Sigmoid colon (tissue), 7 donors: ENCODE data around the gene SORT1. TPM values are rescaled to one million over a fixed set of nuclear protein-coding genes. Genes with fewer than 3 reads are reported as not detected.

Experiments used
- DNase-seq: peaks from one replicate; pipeline ENCODE4 v3.0.0-alpha.2; 2019
- H3K27ac ChIP-seq, 4 donors: fragments of 200-600 bp; sonication (generic); one replicate each; pipeline ENCODE4 v1.5.1; 2016 to 2019; ENCODE audit warnings: mild to moderate bottlenecking in 1 of 4
- H3K27me3 ChIP-seq, 3 donors: fragments of 200-600 bp; sonication (generic); one replicate each; pipeline ENCODE4 v1.5.1; 2019; ENCODE audit warnings: mild to moderate bottlenecking in 1 of 3
- H3K36me3 ChIP-seq, 4 donors: fragments of 200-600 bp; sonication (generic); one replicate each; pipeline ENCODE4 v1.5.1; 2016 to 2019
- H3K4me1 ChIP-seq, 4 donors: fragments of 200-600 bp; sonication (generic); one replicate each; pipeline ENCODE4 v1.5.1; 2017 to 2019
- H3K4me3 ChIP-seq, 4 donors: fragments of 200-600 bp; sonication (generic); one replicate each; pipeline ENCODE4 v1.5.1; 2017 to 2019; ENCODE audit warnings: mild to moderate bottlenecking in 2 of 4, moderate library complexity in 1 of 4
- H3K9me3 ChIP-seq, 4 donors: fragments of 200-600 bp in 3 of 4; sonication (generic) in 3 of 4; one replicate each; pipeline versions ENCODE4 v1.5.1 to v1.6.1; 2013 to 2019
- CTCF ChIP-seq, 4 experiments: fragments of 450-650 bp in 3 of 4; fragments of 200-600 bp in 1 of 4; IDR thresholded peaks; one replicate each; pipeline ENCODE4 v1.5.1; 2016 to 2019; ENCODE audit warnings: antibody characterized with exemption in 4 of 4, mild to moderate bottlenecking in 3 of 4, moderate library complexity in 2 of 4
- EP300 ChIP-seq, 4 donors: sonication (generic); formaldehyde crosslinking; IDR thresholded peaks; one replicate each; pipeline ENCODE4 v1.6.1; 2017; ENCODE audit warnings: antibody characterized with exemption in 4 of 4
- POLR2A ChIP-seq, 2 donors: fragments of 450-650 bp; IDR thresholded peaks; one replicate each; pipeline ENCODE4 v1.6.1; 2016; ENCODE audit warnings: antibody characterized with exemption in 2 of 2, mild to moderate bottlenecking in 2 of 2, moderate library complexity in 2 of 2
- POLR2AphosphoS5 ChIP-seq, 4 donors: sonication (generic); formaldehyde crosslinking; IDR thresholded peaks; one replicate each; pipeline ENCODE4 v1.6.1; 2017; ENCODE audit warnings: antibody characterized with exemption in 4 of 4
- WGBS, 2 donors: extraction: QIAGEN DNeasy Blood & Tissue Kit; methylation state at CpG; one replicate each; pipeline ENCODE4 v1.1.7; 2013; 5-methylcytosine and 5-hydroxymethylcytosine counted together
- intact Hi-C: fragments of 100-400 bp; cut with DNase I; formaldehyde crosslinking; loops from one replicate; pipeline ENCODE4 v1.15.1; 2023
- polyA plus RNA-seq, 3 donors: library from polyadenylated mRNA; stranded (reverse); fragments of 200-250 nt; gene quantifications; one replicate each; pipeline ENCODE4 v1.2.3, GENCODE V29; 2013
- total RNA-seq, 4 donors: library from RNA; depleted of rRNA; stranded (reverse); fragments of >200 nt; gene quantifications; one replicate each; pipeline ENCODE4 v1.1.0, GENCODE V29; 2016
- donor health status: healthy with polysubstance abuse.
- donor health status: Bipolar disorder and iron deficiency.
- donor health status: healthy.

Gene SORT1
- total and polyA plus RNA-seq, 7 donors: 7.2 to 55.1 (median 37.0) TPM

- no peak for DNase-seq
- intact Hi-C loops: loop anchor here (10.0 kb wide), 1 partner anchor 300 kb away; the partner anchor contains the start of gene TMEM167B
- Histone ChIP-seq H3K27me3 (no peaks in the 10 kb centered on the region), H3K27ac (peak overlapping the region; percentile 85 to 90 (median 87)), H3K4me3 (peak overlapping the region in 1 of 4 donors; percentile 4), H3K9me3 (no peaks in the 10 kb centered on the region), H3K36me3 (no peaks in the 10 kb centered on the region), H3K4me1 (peaks cover 0 to 85% (median 76%) of the 10 kb centered on the region in 4 donors)
- 78 to 80% methylated on average over 5 of the region's 5 CpGs for WGBS, 2 donors
- TF ChIP-seq POLR2A (IDR thresholded peaks at IDR 0.05) (no peak), EP300 (IDR thresholded peaks at IDR 0.05) (no peak), POLR2AphosphoS5 (IDR thresholded peaks at IDR 0.05) (no peak), CTCF (IDR thresholded peaks at IDR 0.05) (no peak)
These were observed 3.0 kb downstream of the SORT1 start for GRCh38 chr1:109394591-109395281.

- Histone ChIP-seq H3K27me3 (no peaks in the 10 kb centered on the region), H3K27ac (peak overlapping the region; percentile 85 to 90 (median 87)), H3K4me1 (peaks cover 0 to 89% (median 83%) of the 10 kb centered on the region in 4 donors), H3K4me3 (peak overlapping the region in 3 of 4 donors; percentile 19 to 35 (median 28)), H3K9me3 (no peaks in the 10 kb centered on the region), H3K36me3 (no peaks in the 10 kb centered on the region)
- TF ChIP-seq POLR2AphosphoS5 (IDR thresholded peaks at IDR 0.05): no peak
- no peak for TF ChIP-seq POLR2A (IDR thresholded peaks at IDR 0.05)
- no peak for TF ChIP-seq CTCF (IDR thresholded peaks at IDR 0.05)
- no peak for TF ChIP-seq EP300 (IDR thresholded peaks at IDR 0.05)
- intact Hi-C loops: loop anchor here (10.0 kb wide), 1 partner anchor 299 kb away; the partner anchor contains the start of gene TMEM167B
- DNase-seq: no peak
- WGBS, 2 donors: 23 to 51% methylated on average over 2 of the region's 2 CpGs
These were observed 4.0 kb downstream of the SORT1 start for GRCh38 chr1:109393617-109394233.

- no peaks in the 10 kb centered on the region for H3K27me3 ChIP-seq
- TF ChIP-seq EP300 (IDR thresholded peaks at IDR 0.05) (no peak), POLR2A (IDR thresholded peaks at IDR 0.05) (peak; percentile 16 to 19), POLR2AphosphoS5 (IDR thresholded peaks at IDR 0.05) (peak in 3 of 4 donors; percentile 54 to 64 (median 60)), CTCF (IDR thresholded peaks at IDR 0.05) (no peak)
- peak overlapping the region; percentile 85 to 90 (median 87) for H3K27ac ChIP-seq
- H3K36me3 ChIP-seq: no peaks in the 10 kb centered on the region
- WGBS, 2 donors: 16 to 54% methylated on average over 10 of the region's 10 CpGs
- no peaks in the 10 kb centered on the region for H3K9me3 ChIP-seq
- H3K4me3 ChIP-seq: peak overlapping the region in 3 of 4 donors; percentile 19 to 35 (median 28)
- intact Hi-C loops: loop anchor here (10.0 kb wide), 1 partner anchor 298 kb away; the partner anchor contains the start of gene TMEM167B
- H3K4me1 ChIP-seq: peaks cover 0 to 89% (median 84%) of the 10 kb centered on the region in 4 donors
- peak; percentile 87 for DNase-seq
These were observed 4.7 kb downstream of the SORT1 start for GRCh38 chr1:109392788-109393616.

GRCh38 chr1:109392037-109392787, 5.5 kb downstream of the SORT1 start:
- Histone ChIP-seq H3K4me3 (peak overlapping the region in 3 of 4 donors; percentile 19 to 35 (median 28)), H3K9me3 (no peaks in the 10 kb centered on the region)

More at GRCh38 chr1:109392037-109392787, 5.5 kb downstream of the SORT1 start:
- no peaks in the 10 kb centered on the region for H3K27me3 ChIP-seq
- TF ChIP-seq POLR2AphosphoS5 (IDR thresholded peaks at IDR 0.05) (peak in 3 of 4 donors; percentile 22 to 36 (median 22)), CTCF (IDR thresholded peaks at IDR 0.05) (no peak), EP300 (IDR thresholded peaks at IDR 0.05) (peak in 1 of 4 donors; percentile 11)
- no peak for DNase-seq
- H3K27ac ChIP-seq: peak overlapping the region; percentile 85 to 90 (median 87)
- H3K36me3 ChIP-seq: no peaks in the 10 kb centered on the region
- 78 to 85% methylated on average over 4 of the region's 4 CpGs for WGBS, 2 donors
- peaks cover 0 to 96% (median 90%) of the 10 kb centered on the region in 4 donors for H3K4me1 ChIP-seq
- intact Hi-C loops: loop anchor here (10.0 kb wide), 1 partner anchor 297 kb away; the partner anchor contains the start of gene TMEM167B
